Measurements from ENCODE around the gene DLG1.

The DLG1 gene

DNA sequence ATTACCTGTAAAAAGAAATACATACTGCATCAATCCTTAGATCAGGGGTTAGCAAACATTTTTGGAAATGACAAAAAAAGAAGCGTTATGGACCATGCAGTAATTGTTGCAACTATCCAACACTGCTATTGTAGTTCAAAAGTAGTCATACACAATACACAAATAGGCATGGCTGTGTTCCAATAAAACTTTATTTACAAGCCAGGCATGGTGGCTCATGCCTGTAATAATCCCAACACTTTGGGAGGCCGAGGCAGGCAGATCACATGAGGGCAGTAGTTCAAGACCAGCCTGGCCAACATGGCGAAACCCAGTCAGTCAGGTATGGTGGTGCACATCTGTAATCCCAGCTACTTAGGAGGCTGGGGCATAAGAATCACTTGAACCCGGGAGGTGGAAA is 124.8 kb downstream of the DLG1 start:
- DNase-seq (ENCODE audit: low read depth in 2 of 2): no peak

DNA sequence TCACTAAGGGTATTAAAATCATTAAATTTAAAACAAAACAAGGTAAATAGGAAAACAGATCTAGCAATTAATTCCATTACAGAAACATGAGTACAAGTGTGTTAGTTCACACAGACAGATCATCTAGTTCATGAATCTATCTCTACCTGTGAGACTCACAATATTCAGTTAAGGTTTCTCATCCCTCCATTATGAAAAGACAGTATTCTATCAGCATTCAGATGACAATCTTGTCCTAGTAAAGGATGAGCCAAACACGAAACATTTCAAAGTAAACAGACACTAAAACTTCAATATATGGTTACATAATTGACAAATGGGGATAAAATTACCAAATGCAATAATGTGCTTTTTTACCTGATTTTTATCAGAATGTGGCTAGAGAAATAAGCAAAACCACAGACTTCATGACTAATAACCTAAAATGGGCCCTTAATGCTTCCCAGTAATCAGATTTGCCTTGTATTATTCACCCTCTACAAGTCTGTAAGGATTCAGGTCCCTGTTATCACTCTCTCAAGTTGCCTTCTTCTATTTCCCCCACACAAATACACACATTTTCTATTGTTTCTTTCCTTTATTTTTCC is 126.8 kb downstream of the DLG1 start:
- no peak for DNase-seq (ENCODE audit: low read depth in 2 of 2)

DNA sequence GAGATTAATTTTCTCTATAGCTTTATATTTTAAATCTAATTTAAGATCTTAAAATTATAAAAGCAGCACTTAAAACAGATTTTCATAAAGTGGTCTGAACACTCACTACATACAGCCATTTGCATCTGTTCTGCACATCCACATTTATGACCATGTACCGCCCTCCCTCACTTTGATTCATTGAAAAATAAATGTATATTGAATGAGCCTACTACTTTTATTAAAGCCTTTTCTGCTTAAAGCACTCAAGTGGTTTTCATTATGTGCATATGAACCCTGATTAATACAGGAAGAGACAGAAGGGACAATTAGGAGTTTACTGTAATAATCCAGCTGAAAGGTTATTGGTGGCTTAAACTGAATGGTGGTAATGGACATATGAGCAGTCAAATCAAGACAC is 129.4 kb downstream of the DLG1 start:
- DNase-seq (ENCODE audit: low read depth in 2 of 2): no peak

DNA sequence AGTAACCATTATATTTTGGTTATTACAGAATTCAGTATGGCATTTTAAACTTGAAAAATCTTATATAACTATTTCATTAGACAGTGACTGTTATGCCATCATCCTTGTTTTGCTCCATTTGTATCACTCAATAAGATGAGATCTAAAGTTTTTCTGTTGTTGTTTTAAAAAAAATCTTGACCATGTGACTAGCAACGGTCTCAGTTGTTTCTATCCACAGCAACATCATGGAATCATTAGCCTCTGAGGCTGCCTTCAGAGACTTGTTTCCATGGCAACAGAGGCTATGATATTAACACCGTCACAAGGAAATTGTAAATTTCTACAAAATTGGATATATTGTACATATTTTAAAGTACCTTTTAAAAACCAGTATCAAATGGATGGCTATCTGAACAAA is 129.8 kb downstream of the DLG1 start:
- DNase-seq (ENCODE audit: low read depth in 2 of 2): no peak

DNA sequence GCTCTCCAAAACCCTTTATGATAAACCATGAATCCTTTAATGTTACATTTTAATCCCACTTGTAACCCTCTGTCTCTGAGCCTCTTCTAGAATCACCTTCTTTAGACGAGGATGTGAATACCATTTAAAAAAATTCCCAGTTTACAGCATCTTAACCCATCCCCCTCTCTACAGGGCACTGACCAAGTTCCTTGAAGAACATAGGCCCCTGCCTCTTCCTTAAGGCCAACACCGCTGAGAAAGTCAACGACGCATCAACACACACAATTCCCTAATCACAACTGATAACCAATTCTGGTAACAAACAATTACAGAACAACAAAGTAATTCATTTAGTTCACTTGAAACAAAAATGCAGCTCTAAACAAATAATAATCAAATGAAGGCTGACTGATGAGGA is 130.3 kb downstream of the DLG1 start:
- DNase-seq (ENCODE audit: low read depth in 2 of 2): no peak

DNA sequence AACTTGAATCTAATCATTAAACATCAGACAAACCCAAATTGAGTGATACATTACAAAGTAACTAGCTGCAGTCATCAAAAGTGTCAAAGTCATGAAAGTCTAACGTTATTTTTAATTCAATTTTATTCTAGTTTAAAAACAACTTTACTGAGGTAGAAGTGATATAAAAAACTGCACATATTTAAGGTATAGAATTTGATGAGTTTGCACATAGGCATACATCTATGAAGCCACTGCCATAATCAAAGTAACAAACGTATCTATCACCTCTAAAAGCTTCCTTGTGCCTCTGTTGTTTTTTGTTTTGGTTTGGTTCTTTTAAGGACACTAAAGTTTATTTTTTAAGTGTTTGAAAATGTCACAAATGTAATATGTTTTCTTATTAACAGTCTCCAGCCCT is 130.9 kb downstream of the DLG1 start:
- DNase-seq (ENCODE audit: low read depth in 2 of 2): no peak

DNA sequence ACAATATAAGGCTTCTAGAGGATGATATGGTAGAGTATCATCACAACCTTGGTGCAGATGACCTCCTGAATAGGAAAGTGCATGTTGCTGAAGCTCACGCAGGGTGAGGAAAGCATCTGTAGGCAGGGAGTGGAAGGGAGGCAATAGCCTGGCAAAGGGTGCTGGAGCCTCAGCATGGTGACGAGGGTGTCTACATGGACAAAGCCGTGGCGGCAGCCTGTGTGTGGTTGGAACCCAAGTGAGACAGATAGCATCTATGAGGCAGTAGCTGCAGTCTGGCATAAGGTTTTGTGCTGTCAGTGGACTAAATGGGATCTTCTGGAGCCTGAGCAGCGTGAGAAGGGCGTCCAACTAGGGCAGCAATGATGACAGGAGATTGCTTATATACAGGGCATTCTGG is 132.5 kb downstream of the DLG1 start:
- DNase-seq (ENCODE audit: low read depth in 2 of 2): no peak

DNA sequence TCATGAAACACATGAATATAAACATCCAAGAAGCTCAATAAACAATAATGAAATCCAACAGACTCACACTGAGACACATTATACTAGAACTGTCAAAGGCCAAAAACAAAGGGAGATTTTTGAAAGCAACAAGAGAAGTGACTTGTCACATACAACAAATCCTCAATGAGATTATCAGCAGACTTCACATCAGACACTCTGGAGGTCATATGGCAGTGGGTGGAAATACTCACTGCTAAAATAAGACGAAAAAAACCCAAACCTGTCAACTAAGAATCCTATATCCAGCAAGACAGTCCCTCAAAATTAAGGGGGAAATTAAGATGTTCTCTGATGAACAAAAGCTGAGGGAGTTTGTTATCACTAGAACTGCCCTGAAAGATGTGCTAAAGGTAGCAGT is 143.4 kb downstream of the DLG1 start:
- DNase-seq (ENCODE audit: low read depth in 2 of 2): no peak

DNA sequence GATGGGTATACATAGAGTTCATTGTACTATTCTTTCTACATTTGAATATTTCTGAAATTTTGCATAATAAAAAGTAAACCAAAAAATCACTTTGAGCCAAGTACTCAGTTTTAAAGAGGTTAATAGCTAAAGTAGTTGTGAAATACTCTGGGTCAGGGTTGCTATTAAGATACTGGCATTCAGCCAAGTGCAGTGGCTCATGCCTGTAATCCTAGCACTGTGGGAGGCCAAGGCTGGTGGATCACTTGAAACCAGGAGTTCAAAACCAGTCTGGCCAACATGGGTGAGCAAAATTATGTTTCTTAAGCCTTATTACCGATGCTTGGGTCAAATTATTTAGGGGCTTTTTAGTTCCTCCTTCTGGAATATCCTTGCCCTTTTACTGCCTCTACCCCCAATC is 146.8 kb downstream of the DLG1 start:
- no peak for DNase-seq (ENCODE audit: low read depth in 2 of 2)

DNA sequence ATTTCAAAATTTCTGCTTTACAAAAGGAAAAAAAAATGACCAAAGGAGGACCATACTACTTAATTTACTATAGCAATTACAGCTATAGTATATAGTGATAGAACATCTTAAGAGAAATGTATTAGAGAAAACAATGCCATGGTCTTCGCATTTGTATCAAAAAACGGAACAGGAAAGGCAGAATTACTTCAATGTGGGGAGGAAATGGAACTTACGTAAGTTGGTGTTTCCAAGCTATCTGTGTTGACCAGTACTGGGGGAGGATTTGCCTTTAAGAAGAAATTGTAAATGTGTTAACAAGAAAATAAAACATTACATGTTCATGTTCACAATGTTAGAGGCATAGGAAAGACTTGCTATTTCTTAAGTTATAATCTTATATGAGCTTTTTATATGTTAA is 148.9 kb downstream of the DLG1 start:
- no peak for DNase-seq (ENCODE audit: low read depth in 2 of 2)

DNA sequence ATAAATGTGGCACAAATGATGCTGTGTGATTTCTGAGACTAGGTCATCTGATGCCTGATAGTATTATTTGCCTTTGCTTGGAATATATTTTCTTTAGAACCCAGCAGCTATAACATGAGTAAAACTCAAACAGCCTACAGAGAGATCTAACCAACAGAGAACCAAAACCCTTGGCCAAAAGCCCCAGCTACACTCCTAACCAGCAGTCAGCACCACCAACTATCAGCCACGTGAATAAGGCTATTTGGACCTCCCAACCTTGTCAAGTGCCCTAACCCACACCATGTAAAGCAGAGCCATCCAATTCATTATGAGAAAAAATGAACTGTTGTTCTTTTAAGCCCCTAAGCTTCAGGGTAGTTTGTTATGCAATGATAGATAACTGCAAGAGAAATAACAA is 154.2 kb downstream of the DLG1 start:
- DNase-seq (ENCODE audit: low read depth in 2 of 2): no peak

DNA sequence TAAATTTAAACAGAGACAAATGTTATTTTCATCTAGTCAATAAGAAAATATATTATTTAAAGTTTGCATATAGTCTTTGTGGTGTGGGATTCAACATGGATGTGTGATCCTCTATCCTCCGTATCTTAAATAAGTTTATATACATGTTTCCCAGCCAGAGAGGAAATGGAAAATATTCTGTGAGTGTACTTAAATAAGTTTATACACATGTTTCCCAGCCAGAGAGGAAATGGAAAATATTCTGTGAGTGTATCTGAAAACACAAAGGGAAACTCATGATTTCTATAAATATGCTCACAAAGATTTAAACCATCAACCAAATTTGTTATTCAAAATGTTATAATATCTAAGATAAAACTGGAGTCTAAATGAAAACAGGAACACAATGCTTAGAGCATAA is 158.8 kb downstream of the DLG1 start:
- no peak for DNase-seq (ENCODE audit: low read depth in 2 of 2)

DNA sequence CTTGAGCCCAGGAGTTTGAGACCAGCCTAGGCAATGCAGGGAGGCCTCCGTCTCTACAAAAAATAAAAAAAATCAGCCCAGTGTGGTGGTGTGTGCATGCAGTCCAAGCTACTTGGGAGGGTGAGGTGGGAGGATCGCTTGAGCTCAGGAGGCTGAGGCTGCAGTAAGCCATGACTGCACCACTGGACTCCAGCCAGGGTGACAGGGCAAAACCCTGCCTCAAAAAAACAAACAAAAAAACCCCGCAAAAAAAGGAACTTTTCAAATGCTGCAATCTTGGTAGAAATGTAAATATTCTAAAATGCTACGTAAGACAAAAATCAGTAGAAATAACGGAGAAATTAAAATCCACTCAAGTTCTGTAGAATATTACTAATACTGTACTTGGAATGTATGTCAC is 160.7 kb downstream of the DLG1 start:
- DNase-seq (ENCODE audit: low read depth in 2 of 2): no peak

DNA sequence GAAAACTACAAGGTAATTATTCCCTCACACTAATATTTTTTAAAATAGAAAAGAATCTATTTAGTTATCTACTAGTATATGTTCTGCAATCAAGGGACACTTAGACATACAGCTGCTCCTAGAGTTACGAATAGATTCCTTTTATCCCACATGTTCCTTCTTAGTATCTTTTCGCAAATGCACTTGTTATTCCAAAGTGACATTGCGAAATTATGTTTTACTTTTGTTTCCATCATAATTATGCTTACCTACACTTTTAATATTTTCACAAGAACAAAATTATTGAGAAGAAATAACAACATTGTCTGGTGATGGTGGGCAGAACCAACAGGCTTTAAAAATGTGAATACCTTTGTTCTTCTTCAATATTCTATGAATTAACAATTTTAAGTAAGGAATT is 161.7 kb downstream of the DLG1 start:
- DNase-seq (ENCODE audit: low read depth in 2 of 2): no peak

DNA sequence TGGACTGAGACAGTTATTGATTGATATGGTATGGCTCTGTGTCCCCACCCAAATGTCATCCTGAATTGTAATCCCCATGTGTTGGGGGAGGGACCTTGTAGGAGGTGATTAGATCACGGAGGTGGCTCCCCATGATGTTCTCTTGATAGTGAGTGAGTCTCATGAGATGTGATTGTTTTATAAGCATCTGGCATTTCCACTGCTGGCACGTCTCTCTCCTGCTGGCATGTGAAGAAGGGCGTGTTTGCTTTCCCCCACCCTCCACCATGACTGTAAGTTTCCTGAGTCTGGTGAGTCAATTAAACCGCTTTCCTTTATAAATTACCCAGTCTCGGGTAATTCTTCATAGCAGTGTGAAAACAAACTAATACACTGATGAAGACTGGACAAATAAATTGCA is 163.2 kb downstream of the DLG1 start:
- no peak for DNase-seq (ENCODE audit: low read depth in 2 of 2)

DNA sequence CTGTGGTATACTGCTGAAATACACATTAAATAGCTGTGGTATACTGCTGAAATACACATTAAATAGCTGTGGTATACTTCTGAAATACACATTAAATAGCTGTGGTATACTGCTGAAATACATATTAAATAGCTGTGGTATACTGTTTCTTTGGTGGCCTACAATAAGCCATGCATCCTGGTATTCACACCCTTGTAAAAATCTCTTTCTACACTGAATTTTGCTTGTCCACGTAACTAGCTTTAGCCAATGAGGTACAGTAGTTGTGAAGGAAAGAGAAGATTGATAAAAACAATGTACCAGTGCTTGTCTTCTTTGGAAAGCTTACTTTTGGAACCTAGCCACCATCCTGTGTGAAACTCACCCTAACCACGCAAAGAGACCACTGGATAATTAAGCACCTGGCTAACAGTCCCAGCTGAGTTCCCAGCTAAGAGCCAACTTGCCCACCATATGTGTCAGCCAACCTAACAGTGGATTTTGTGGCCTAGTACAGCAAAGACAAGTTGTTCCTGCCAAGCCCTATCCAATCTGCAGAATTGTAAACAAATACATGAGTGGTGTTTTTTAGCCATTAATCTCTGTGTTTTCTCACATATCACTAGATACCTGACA is 165.4 kb downstream of the DLG1 start:
- DNase-seq (ENCODE audit: low read depth in 2 of 2): no peak

DNA sequence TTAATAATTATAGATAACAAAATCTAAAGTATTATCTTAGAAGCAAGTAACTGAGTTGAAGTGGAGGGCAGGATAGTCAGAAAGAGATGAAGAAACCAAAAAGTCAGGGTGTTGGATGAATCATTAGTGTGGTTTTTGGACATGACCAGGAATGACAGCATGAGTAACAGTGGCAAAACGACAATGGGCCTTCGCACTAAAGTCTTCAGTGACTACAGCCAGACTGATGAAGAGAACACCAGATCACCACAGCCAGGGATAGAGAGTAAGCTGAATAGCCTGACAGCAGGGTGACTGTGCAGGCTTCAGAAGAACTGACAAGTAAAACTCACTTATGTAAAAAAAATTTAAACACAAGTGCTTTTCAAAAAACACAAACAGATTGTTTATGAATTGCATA is 172.8 kb downstream of the DLG1 start:
- DNase-seq (ENCODE audit: low read depth in 2 of 2): peak in 1 of 2 donors; percentile 0

DNA sequence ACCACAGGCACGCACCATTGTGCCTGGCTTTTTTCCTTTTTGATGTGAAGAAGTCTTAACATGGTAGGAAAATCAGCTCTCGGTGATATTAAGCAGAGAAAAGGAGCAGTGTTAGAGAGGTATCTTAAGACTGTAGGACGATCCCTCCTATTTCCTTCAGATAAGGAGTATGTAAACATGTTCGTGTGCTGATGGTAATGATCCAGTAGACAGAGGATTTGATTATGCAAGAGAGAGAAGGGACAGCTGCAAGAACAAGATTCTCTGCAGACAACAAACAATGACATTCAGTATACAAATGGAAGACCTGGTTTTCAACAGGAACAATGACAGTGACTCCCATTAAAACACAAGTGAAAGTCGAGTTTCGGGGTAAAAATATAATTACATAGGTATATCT is 173.7 kb downstream of the DLG1 start:
- DNase-seq (ENCODE audit: low read depth in 2 of 2): no peak

DNA sequence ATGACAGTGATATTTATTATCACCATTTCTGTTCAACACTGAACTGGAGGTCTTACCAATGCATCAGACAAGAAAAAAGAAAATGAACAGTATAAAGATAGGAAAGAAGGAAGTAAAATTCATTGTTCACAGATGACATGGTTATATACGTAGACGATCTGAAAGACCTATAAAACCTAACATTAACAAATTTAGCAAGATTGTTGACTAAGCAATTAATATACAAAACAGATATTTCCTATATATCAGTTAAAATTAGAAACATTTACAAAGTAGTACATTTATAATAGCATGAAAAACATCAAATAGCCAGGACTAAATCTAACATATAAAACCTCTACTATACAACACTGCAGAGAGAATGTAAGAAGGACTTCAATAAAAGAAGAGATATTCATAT is 176.0 kb downstream of the DLG1 start:
- no peak for DNase-seq (ENCODE audit: low read depth in 2 of 2)

DNA sequence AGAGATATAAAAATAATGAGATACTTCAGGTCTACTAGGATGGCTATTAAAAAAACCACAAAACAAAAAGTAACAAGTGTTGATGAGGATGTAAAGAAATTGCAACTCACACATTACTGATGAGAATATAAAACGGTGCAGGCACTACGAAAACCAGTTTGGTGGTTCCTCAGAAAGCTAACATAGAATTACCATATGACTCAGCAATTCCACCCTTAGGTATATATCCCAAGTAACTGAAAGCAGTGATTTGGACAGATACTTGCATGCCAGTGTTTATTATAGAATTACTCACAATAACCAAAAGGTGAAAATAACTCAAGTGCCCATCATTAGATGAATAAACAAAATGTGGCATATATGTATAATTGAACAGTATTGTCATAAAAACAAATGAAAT is 181.3 kb downstream of the DLG1 start:
- no peak for DNase-seq (ENCODE audit: low read depth in 2 of 2)

DNA sequence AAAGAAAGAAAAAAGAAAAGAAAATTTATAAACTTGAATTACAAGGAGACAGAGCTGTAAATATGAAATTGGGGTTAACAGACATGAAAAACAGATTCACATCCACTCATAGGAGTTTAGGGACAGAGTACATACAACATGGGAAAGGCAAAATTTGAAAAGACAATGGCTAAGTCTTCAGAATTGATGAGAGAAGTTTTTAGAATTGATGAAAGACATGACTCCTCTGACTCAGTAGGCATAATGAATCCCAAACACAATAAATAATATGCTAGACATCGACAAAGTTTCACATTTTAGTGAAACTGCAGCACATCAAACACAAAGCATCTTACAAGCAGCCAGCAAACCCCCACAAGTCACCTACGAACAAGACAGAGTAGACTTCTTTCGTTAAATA is 184.4 kb downstream of the DLG1 start:
- DNase-seq (ENCODE audit: low read depth in 2 of 2): no peak

DNA sequence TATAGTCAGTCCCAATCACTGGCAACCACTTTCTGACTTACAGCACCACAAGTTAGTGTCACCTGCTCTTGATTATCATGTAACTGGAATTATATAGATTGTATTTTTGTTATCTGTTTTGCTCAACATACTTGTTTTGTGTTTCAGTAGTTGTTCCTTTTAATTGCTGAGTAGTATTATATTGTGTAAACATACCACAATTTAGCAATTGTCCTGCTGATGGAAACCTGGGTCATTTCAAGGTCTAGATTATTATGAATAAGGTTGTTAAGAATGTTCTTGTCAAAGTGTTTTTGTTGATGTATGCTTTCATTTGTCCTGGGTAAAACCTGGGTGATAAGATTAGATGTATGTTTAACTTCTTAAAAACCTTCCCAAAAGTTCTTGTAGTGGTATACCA is 186.7 kb downstream of the DLG1 start:
- DNase-seq (ENCODE audit: low read depth in 2 of 2): no peak

DNA sequence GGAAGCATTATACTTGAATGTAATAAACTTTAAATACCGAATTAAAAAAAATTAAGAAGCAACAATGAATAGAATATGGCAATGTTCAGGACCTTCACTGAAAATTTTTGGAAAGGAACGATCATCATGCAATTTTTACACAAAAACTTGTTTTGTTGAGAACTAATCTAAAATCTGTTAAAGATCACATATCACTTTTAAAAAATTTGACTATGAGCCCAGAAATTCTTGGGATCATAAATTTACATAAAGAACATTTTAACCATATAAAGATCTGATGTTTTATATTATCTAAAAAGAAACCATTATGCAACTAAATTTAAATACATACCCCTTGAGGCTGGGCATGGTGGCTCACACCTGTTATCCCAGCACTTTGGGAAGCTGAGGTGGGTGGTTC is 192.6 kb downstream of the DLG1 start:
- DNase-seq (ENCODE audit: low read depth in 2 of 2): no peak

DNA sequence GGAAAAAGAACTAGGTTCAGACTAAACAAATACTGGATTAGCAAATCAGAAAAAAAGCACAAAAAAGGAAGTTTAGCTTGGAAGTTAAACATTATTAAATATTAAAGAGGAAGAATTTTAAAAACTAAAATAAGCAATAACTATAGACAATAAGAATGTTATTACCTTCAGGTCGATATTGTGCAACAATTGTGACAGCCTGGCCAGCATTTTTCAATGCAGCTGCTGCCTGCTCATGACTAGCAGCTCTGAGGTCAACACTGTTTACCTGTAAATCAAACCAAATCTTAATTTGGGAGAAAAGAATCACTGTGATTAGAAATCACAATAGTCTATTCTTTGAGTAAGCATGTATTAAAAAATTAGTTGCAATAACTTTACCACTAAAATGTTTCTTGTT is 193.7 kb downstream of the DLG1 start:
- DNase-seq (ENCODE audit: low read depth in 2 of 2): no peak

All from stimulated activated CD4-positive, alpha-beta T cell treated with anti-CD3 and anti-CD28 coated beads, Interleukin-4, amount 100 ng/mL, for 48 hours (primary cell).